Activated CD8-positive, alpha-beta memory T cell treated with anti-CD3 and anti-CD28 coated beads, Interleukin-2, amount 50 U/mL, for 1 hour (primary cell): ENCODE measurements around the gene UCP2.
"Not testable (repeated sequence)": the region's sequence is repeated elsewhere in the genome, so short reads cannot be mapped to it uniquely, and the experiment has no call there.

ENCODE experiments used
- DNase-seq: peaks from one replicate; pipeline ENCODE4 v3.0.0-alpha.2; 2020; ENCODE audit errors: extremely low read depth

Gene UCP2

DNA sequence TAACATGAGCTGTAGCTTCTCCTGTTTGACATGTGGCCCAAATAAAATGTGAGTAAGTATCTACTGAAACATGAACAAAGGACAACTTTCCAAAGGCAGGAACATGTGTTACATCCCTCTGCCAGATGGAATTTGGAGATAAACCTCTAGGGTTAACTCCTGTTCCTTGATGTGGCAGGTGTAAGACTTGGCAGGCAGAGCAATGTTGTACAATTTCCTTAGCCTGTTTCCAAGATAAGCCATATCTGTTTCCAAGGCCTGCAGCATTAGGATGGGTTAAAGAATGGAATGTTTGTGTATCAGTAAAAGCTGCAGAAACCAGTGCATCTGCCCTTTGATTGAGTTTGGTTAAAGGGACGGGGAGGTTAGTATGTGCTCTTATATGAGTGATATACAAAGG is 40.6 kb downstream of the UCP2 start:
- no peak for DNase-seq

DNA sequence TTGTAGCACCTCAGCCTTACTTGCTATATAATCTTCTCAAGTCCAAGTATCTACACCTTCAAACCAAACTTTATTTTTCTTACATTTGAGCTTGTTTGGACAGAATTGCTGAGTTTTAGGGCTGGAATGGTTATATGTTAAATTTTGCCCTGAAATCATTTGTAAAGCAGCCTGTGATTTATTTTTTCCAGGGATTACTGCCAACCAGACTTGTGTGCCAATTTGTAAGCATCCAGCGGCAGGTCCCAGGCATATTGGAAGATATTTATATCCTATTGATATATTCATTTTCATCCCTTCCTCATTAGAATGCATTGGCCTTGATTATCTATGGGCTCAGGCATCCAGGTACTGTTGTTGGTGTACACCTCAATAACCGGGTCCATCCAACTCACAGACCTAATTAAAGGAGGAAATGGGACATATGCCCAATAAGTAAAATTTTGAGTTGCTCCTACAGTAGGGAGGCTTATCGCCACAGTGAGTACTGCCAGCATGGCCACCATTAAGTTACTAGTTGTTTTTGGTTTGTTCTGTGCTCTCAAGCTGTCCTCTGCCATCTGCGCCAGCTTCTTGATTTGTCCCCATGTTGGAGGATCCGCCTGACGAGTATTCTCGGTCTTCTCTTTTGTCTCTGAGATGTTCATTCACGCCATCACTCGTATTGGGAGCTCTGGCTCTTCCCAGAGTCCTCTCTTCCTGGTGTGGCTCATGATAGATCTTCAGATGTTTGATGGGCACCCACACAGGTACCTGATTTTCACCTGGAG is 41.7 kb downstream of the UCP2 start:
- DNase-seq, result no peak

- no peak for DNase-seq
Measured at GRCh38 chr11:73939096-73939495, 43.5 kb downstream of the UCP2 start.

DNA sequence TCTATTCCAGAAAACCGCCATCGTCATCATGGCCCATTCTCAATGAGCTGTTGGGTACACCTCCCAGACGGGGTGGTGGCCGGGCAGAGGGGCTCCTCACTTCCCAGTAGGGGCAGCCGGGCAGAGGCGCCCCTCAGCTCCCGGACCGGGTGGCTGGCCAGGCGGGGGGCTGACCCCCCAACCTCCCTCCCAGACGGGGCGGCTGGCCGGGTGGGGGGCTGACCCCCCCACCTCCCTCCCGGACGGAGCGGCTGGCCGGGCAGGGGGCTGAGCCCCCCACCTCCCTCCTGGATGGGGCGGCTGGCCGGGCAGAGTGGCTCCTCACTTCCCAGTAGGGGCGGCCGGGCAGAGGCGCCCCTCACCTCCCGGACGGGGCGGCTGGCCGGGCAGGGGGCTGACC is 46.6 kb downstream of the UCP2 start:
- DNase-seq, result not testable (repeated sequence)

DNA sequence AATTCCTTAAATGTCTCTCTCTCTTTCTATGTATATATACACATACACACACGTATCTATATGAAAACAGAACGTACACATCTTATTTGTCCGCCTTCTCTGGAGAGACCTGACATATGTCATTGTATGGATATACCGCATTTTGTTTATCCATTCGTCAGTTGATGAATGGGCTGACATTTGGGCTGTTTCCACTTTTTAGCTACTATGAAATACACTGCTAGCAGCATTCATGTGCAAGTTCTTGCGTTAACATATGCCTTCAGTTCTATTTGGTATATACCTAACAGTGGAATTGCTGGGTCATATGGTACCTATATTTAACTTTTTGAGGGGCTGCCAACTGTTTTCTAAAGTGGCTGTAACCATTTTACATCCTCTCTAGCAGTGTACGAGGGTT is 49.9 kb downstream of the UCP2 start:
- DNase-seq, result no peak

GRCh38 chr11:73931951-73932350 is 50.7 kb downstream of the UCP2 start:
- DNase-seq, result no peak

- no peak for DNase-seq
Measured at GRCh38 chr11:73931039-73931645, 51.5 kb downstream of the UCP2 start.

DNA sequence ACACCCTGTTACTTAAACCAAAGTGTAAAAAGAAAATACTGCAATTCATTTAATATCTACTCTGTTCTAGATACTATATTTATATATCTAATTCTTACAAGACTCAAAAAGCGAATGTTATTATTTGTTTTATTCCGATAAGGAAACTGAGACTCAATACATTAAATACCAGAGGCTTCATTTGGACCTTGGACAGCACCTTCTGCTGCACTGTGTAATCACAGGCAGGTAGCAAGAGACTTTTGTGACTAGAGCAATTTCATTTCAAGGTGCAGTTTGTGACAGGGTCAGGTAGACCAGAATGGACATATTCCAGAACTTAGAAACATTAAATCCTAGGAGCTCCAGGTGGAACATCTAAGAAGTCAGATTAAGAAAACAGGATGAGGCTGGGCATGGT is 53.3 kb downstream of the UCP2 start:
- no peak for DNase-seq
